ENCODE data around the gene PARP11. TPM values are rescaled to one million over a fixed set of nuclear protein-coding genes. Genes with fewer than 3 reads are reported as not detected.

The PARP11 gene
- total RNA-seq: 8.1 TPM

GRCh38 chr12:3872800-3873636 lies at the start of gene PARP11:
Gene PARP11, minus strand, starts transcription at chr12:3873399. Its CDS starts 170 bp downstream, at chr12:3873229.
- DNase-seq (ENCODE audit: low read depth in 2 of 3, low spot score in 2 of 3): peak; percentile 88 to 99 (median 97)

GRCh38 chr12:3922033-3922432 lies 48.8 kb upstream of the PARP11 start:
- DNase-seq (ENCODE audit: low read depth in 2 of 3, low spot score in 2 of 3): no peak

- DNase-seq (ENCODE audit: low read depth in 2 of 3, low spot score in 2 of 3): no peak
Observed at GRCh38 chr12:3921526-3921925, 48.3 kb upstream of the PARP11 start.

GRCh38 chr12:3921151-3921471 lies 47.9 kb upstream of the PARP11 start:
- DNase-seq (ENCODE audit: low read depth in 2 of 3, low spot score in 2 of 3): no peak

GRCh38 chr12:3920351-3921150 lies 47.4 kb upstream of the PARP11 start:
- no peak for DNase-seq (ENCODE audit: low read depth in 2 of 3, low spot score in 2 of 3)

GRCh38 chr12:3913278-3913677 lies 40.1 kb upstream of the PARP11 start:
- DNase-seq (ENCODE audit: low read depth in 2 of 3, low spot score in 2 of 3): no peak

GRCh38 chr12:3912863-3913262 lies 39.7 kb upstream of the PARP11 start:
- no peak for DNase-seq (ENCODE audit: low read depth in 2 of 3, low spot score in 2 of 3)

- no peak for DNase-seq (ENCODE audit: low read depth in 2 of 3, low spot score in 2 of 3)
Observed at GRCh38 chr12:3911409-3911808, 38.2 kb upstream of the PARP11 start.

GRCh38 chr12:3905664-3906063 lies 32.5 kb upstream of the PARP11 start:
- DNase-seq (ENCODE audit: low read depth in 2 of 3, low spot score in 2 of 3): no peak

GRCh38 chr12:3904999-3905398 lies 31.8 kb upstream of the PARP11 start:
- no peak for DNase-seq (ENCODE audit: low read depth in 2 of 3, low spot score in 2 of 3)

- no peak for DNase-seq (ENCODE audit: low read depth in 2 of 3, low spot score in 2 of 3)
Observed at GRCh38 chr12:3902921-3903320, 29.7 kb upstream of the PARP11 start.

GRCh38 chr12:3901116-3901515 lies 27.9 kb upstream of the PARP11 start:
- DNase-seq (ENCODE audit: low read depth in 2 of 3, low spot score in 2 of 3): no peak

GRCh38 chr12:3898756-3899155 lies 25.6 kb upstream of the PARP11 start:
- DNase-seq (ENCODE audit: low read depth in 2 of 3, low spot score in 2 of 3): no peak

- peak in 2 of 3 donors; percentile 26 to 59 for DNase-seq (ENCODE audit: low read depth in 2 of 3, low spot score in 2 of 3)
Observed at GRCh38 chr12:3897371-3897971, 24.3 kb upstream of the PARP11 start.

GRCh38 chr12:3896801-3897351 lies 23.7 kb upstream of the PARP11 start:
- DNase-seq (ENCODE audit: low read depth in 2 of 3, low spot score in 2 of 3): peak in 2 of 3 donors; percentile 18 to 42

GRCh38 chr12:3896356-3896755 lies 23.2 kb upstream of the PARP11 start:
- DNase-seq (ENCODE audit: low read depth in 2 of 3, low spot score in 2 of 3): no peak

GRCh38 chr12:3892631-3893030 lies 19.4 kb upstream of the PARP11 start:
- DNase-seq (ENCODE audit: low read depth in 2 of 3, low spot score in 2 of 3): no peak

GRCh38 chr12:3891201-3891600 lies 18.0 kb upstream of the PARP11 start:
- no peak for DNase-seq (ENCODE audit: low read depth in 2 of 3, low spot score in 2 of 3)

- peak in 1 of 3 donors; percentile 34 for DNase-seq (ENCODE audit: low read depth in 2 of 3, low spot score in 2 of 3)
Observed at GRCh38 chr12:3888659-3889058, 15.5 kb upstream of the PARP11 start.

- peak in 2 of 3 donors; percentile 58 to 82 for DNase-seq (ENCODE audit: low read depth in 2 of 3, low spot score in 2 of 3)
Observed at GRCh38 chr12:3885277-3886094, 12.3 kb upstream of the PARP11 start.

Measured in hematopoietic multipotent progenitor cell (in vitro differentiated cells).